Naive B cell (primary cell): ENCODE measurements around the gene LYVE1. TPM values are rescaled to one million over a fixed set of nuclear protein-coding genes. Genes with fewer than 3 reads are reported as not detected.

Experiments
- ATAC-seq, 2 donors: fragments of 150-1000 bp; cut with Tn5 transposase; 2 replicates each; pipeline ENCODE4 v1.10.0; 2021; ENCODE audit warnings: low read depth in 2 of 2, mild to moderate bottlenecking in 2 of 2, moderate library complexity in 2 of 2
- DNase-seq: peaks from one replicate; pipeline ENCODE4 v3.0.0; 2022
- H3K27ac Mint-ChIP-seq, 6 donors: one replicate each; pipeline ENCODE4 v1.8.0; 2020 to 2022; ENCODE audit warnings: mild to moderate bottlenecking in 6 of 6, mixed read lengths in 6 of 6, moderate library complexity in 5 of 6, inconsistent platforms in 2 of 6
- H3K27me3 Mint-ChIP-seq, 3 donors: one replicate each; pipeline ENCODE4 v1.8.0; 2021 to 2022; ENCODE audit warnings: mixed read lengths in 3 of 3, mild to moderate bottlenecking in 1 of 3
- H3K36me3 Mint-ChIP-seq, 2 donors: one replicate each; pipeline ENCODE4 v1.8.0; 2020 to 2022; ENCODE audit warnings: mixed read lengths in 2 of 2, inconsistent platforms in 1 of 2, mild to moderate bottlenecking in 1 of 2
- H3K4me1 Mint-ChIP-seq, 3 donors: one replicate each; pipeline ENCODE4 v1.8.0; 2020 to 2022; ENCODE audit warnings: mixed read lengths in 3 of 3, inconsistent platforms in 1 of 3, mild to moderate bottlenecking in 1 of 3, moderate library complexity in 1 of 3
- H3K4me3 Mint-ChIP-seq, 8 donors: one replicate each; pipeline ENCODE4 v1.8.0; 2020 to 2022; ENCODE audit warnings: mild to moderate bottlenecking in 8 of 8, mixed read lengths in 8 of 8, moderate library complexity in 8 of 8, inconsistent platforms in 2 of 8
- H3K9me3 Mint-ChIP-seq, 7 donors: one replicate each; pipeline ENCODE4 v1.8.0; 2020 to 2022; ENCODE audit warnings: mixed read lengths in 7 of 7, mild to moderate bottlenecking in 5 of 7, inconsistent platforms in 2 of 7, moderate library complexity in 1 of 7
- polyA plus RNA-seq, 6 donors: library from polyadenylated mRNA; unstranded; fragments of 300-500 nt; fragmentation: Illumina TruSeq; gene quantifications; one replicate each; pipeline ENCODE4 v1.2.3, GENCODE V29; 2021; ENCODE audit warnings: low read depth in 6 of 6

Gene LYVE1
- polyA plus RNA-seq, 6 donors from 2014 or later: 0.08 to 0.38 (median 0.29) TPM; not detected in 1

GRCh38 chr11:10529279-10529678 is 39.2 kb downstream of the LYVE1 start:
- Mint-ChIP-seq H3K27ac (peak overlapping the region in 2 of 6 donors; percentile 29 to 34), H3K36me3 (peaks cover 54% of the 10 kb centered on the region in 2 donors)

DNA sequence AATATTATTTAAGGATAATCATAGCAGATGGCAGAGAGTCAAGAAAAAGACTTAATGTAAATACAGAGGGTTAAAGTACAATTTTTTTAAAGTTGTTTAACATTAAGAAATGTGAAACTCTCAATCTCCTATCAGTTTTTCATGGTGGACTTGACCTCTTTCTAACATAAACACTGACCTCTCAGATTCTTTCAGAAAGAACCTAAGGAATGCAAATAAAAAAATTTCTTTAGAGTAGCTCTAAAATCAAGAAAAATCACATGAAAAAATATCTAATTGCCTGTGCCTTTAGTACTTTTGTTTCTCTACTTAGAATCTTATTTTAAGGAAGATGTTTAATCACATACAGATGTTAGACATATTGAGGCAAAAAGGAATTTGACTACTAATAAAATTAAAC is 40.3 kb downstream of the LYVE1 start:
- ATAC-seq: no peak
- Mint-ChIP-seq H3K4me1 (peaks cover 9 to 33% (median 20%) of the 10 kb centered on the region in 3 donors), H3K9me3 (no peaks in the 10 kb centered on the region), H3K27me3 (no peaks in the 10 kb centered on the region), H3K4me3 (no peak overlapping the region), H3K36me3 (peaks cover 44 to 48% of the 10 kb centered on the region in 2 donors), H3K27ac (peak overlapping the region in 1 of 6 donors; percentile 41)
- DNase-seq: no peak

More at GRCh38 chr11:10529279-10529678, 39.2 kb downstream of the LYVE1 start:
- Mint-ChIP-seq H3K4me3 (no peak overlapping the region), H3K4me1 (peaks cover 17 to 36% (median 25%) of the 10 kb centered on the region in 3 donors), H3K9me3 (no peaks in the 10 kb centered on the region), H3K27me3 (no peaks in the 10 kb centered on the region)
- ATAC-seq: no peak
- DNase-seq: no peak

DNA sequence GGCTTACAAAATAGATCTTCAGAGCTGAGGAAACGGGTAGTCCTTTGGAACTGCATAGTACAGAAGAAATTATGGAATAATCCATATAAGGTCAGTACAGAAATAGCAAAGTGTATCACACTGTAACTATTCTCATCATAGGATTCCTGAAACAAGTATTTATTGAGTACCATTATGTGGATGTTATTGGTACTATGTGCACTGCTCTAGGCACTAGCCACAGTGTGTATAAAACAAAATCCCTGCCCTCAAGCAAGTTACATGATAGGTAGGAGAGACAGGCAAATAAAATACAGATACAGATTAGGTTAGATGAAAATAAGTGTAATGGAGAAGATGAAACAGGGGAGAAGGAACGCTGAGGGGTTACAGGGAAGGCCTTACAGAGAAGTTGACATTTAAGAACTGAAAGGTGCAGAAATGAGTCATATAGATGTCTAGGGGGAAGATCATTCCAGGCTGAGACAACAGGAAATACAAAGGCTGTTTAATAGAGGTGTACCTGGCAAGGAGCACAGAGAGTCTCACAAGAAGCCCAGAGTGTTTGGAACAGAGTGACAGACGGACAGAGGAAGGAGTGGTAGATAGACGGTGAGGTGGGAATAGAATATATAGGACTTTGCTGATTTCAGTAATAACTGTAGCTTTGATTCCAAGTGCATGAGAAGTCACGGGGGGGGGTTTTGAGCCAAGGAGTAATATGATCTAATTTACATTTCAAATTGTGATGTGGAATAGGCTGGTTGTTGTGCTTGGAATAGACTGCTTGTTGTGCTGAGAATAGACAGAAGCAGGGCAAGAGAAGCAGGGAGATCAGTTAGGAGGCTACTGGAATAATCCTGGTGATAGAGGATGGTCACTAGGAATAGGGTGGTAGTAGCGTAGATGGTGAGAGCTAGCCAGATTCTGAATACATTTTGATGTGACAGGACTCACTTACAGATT is 41.2 kb downstream of the LYVE1 start:
- DNase-seq (no peak), ATAC-seq (no peak)
- peaks cover 10 to 26% (median 17%) of the 10 kb centered on the region in 3 donors for H3K4me1 Mint-ChIP-seq
- H3K27me3 Mint-ChIP-seq: no peaks in the 10 kb centered on the region
- no peak overlapping the region for H3K4me3 Mint-ChIP-seq
- peak overlapping the region; percentile 14 to 66 (median 35) for H3K27ac Mint-ChIP-seq
- H3K36me3 Mint-ChIP-seq: peaks cover 37 to 49% of the 10 kb centered on the region in 2 donors
- no peaks in the 10 kb centered on the region for H3K9me3 Mint-ChIP-seq

- Mint-ChIP-seq H3K4me1 (peaks cover 12 to 34% (median 23%) of the 10 kb centered on the region in 3 donors), H3K9me3 (no peaks in the 10 kb centered on the region), H3K27me3 (no peaks in the 10 kb centered on the region), H3K27ac (peak overlapping the region in 2 of 6 donors; percentile 38 to 44), H3K4me3 (no peak overlapping the region), H3K36me3 (peaks cover 40 to 46% of the 10 kb centered on the region in 2 donors)
- DNase-seq (no peak), ATAC-seq (no peak)
Observed at GRCh38 chr11:10524471-10524870, 44.0 kb downstream of the LYVE1 start.

GRCh38 chr11:10522921-10523320 is 45.5 kb downstream of the LYVE1 start:
- DNase-seq: no peak
- Mint-ChIP-seq H3K27me3 (no peaks in the 10 kb centered on the region), H3K4me3 (no peak overlapping the region), H3K4me1 (peaks cover 16 to 34% (median 18%) of the 10 kb centered on the region in 3 donors), H3K9me3 (no peaks in the 10 kb centered on the region), H3K27ac (no peak overlapping the region), H3K36me3 (peaks cover 32 to 46% of the 10 kb centered on the region in 2 donors)
- no peak for ATAC-seq

GRCh38 chr11:10522276-10522675 is 46.2 kb downstream of the LYVE1 start:
- Mint-ChIP-seq H3K9me3 (no peaks in the 10 kb centered on the region), H3K36me3 (peaks cover 26 to 42% of the 10 kb centered on the region in 2 donors), H3K4me1 (peaks cover 14 to 33% (median 15%) of the 10 kb centered on the region in 3 donors), H3K4me3 (no peak overlapping the region), H3K27ac (peak overlapping the region; percentile 1 to 81 (median 46)), H3K27me3 (no peaks in the 10 kb centered on the region)
- DNase-seq (no peak), ATAC-seq (no peak)

DNA sequence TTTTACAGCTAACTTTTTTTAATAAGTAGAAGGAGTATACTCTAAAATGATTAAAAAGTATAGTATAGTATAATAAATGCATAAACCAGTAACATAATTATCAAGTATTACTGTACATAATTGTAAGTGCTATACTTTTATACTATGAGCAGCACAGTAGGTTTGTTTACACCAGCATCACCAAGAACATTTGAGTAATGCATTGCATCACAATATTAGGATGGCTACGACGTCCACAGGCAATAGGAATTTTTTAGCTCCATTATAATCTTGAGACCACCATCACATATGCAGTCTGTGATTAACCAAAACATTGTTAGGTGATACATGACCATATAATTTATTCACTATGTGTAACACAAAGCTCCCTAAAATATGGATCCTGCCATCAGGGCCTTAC is 47.9 kb downstream of the LYVE1 start:
- Mint-ChIP-seq H3K27me3 (no peaks in the 10 kb centered on the region), H3K4me1 (peaks cover 6 to 23% (median 23%) of the 10 kb centered on the region in 3 donors), H3K36me3 (peaks cover 12 to 30% of the 10 kb centered on the region in 2 donors), H3K4me3 (no peak overlapping the region), H3K9me3 (no peaks in the 10 kb centered on the region), H3K27ac (peak overlapping the region in 2 of 6 donors; percentile 18 to 28)
- DNase-seq (no peak), ATAC-seq (no peak)

DNA sequence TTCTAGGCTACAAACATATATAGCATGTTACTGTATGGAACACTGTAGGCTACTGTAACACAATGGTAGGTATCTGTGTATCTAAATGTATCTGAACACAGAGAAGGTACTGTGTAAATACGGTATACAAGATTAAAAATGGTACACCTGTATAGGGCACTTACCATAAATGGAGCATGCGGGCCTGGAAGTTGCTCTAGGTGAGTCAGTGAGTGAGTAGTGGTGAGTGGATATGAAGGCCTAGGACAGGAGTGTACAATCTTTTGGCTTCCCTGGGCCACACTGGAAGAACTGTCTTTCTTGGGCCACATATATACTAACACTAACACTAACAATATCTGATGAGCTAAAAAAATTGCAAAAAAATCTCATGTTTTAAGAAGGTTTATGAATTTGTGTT is 48.8 kb downstream of the LYVE1 start:
- DNase-seq (no peak), ATAC-seq (no peak)
- Mint-ChIP-seq H3K36me3 (peaks cover 12 to 23% of the 10 kb centered on the region in 2 donors), H3K27ac (peak overlapping the region in 3 of 6 donors; percentile 10 to 72 (median 20)), H3K4me1 (peaks cover 9 to 30% (median 30%) of the 10 kb centered on the region in 3 donors), H3K9me3 (no peaks in the 10 kb centered on the region), H3K27me3 (no peaks in the 10 kb centered on the region), H3K4me3 (no peak overlapping the region)

- Mint-ChIP-seq H3K9me3 (no peaks in the 10 kb centered on the region), H3K27ac (peak overlapping the region in 3 of 6 donors; percentile 20 to 33 (median 30))
Observed at GRCh38 chr11:10518891-10519290, 49.6 kb downstream of the LYVE1 start.

GRCh38 chr11:10518123-10518522 is 50.3 kb downstream of the LYVE1 start:
- Mint-ChIP-seq H3K9me3 (no peaks in the 10 kb centered on the region), H3K4me1 (peaks cover 13 to 35% (median 32%) of the 10 kb centered on the region in 3 donors), H3K36me3 (peaks cover 12 to 20% of the 10 kb centered on the region in 2 donors), H3K27me3 (no peaks in the 10 kb centered on the region), H3K27ac (peak overlapping the region in 2 of 6 donors; percentile 28 to 55), H3K4me3 (no peak overlapping the region)
- DNase-seq (no peak), ATAC-seq (no peak)

More at GRCh38 chr11:10518891-10519290, 49.6 kb downstream of the LYVE1 start:
- peaks cover 13 to 38% (median 35%) of the 10 kb centered on the region in 3 donors for H3K4me1 Mint-ChIP-seq
- ATAC-seq (no peak), DNase-seq (no peak)
- no peak overlapping the region for H3K4me3 Mint-ChIP-seq
- no peaks in the 10 kb centered on the region for H3K27me3 Mint-ChIP-seq
- peaks cover 12 to 20% of the 10 kb centered on the region in 2 donors for H3K36me3 Mint-ChIP-seq

DNA sequence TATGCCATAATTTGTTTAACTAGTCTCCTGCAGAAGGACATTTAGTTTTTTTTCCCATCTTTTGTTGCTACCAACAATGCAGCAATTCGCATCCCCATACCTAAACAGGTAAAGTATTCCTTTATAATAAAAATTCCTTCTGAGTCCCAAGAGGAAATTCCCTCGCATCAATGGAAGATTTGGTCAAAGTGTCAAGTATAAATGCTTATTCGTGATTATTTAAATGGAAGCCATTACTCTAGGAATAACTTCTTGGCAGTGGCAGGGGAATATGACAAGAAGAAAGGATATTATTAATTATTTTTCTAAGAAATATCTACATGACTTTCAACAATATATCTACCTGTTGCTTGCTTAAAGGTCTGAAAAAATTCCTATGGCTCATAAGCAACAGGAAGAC is 53.0 kb downstream of the LYVE1 start:
- H3K9me3 Mint-ChIP-seq: no peaks in the 10 kb centered on the region
- H3K4me1 Mint-ChIP-seq: peaks cover 7 to 30% (median 23%) of the 10 kb centered on the region in 3 donors
- H3K27ac Mint-ChIP-seq: peak overlapping the region in 1 of 6 donors; percentile 23
- DNase-seq (no peak), ATAC-seq (no peak)
- no peaks in the 10 kb centered on the region for H3K27me3 Mint-ChIP-seq
- H3K4me3 Mint-ChIP-seq: no peak overlapping the region
- peaks cover 0 to 20% of the 10 kb centered on the region in 2 donors for H3K36me3 Mint-ChIP-seq

DNA sequence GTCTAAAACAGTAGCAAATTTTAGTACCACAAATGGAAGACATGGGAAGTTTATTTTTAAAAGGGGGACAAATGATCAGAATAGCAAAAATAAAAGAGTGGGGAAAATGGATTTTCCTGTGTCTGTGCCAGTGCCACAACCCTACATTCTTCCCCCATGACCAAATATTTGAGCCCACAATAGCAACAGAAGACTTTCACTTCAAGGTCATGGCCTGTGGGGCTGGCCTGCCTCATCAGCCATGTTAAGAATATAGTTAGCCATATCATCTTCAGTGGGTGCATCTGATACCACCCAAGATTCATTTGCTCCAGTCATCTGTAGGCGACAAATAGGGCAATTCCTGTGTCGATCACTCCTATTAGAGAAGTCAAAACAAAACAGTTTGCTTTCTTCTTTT is 53.8 kb downstream of the LYVE1 start:
- Mint-ChIP-seq H3K4me3 (no peak overlapping the region), H3K9me3 (no peaks in the 10 kb centered on the region), H3K27ac (peak overlapping the region in 4 of 6 donors; percentile 21 to 92 (median 71)), H3K4me1 (peaks cover 7 to 30% (median 23%) of the 10 kb centered on the region in 3 donors), H3K27me3 (no peaks in the 10 kb centered on the region), H3K36me3 (peaks cover 0 to 20% of the 10 kb centered on the region in 2 donors)
- no peak for DNase-seq
- ATAC-seq: no peak

DNA sequence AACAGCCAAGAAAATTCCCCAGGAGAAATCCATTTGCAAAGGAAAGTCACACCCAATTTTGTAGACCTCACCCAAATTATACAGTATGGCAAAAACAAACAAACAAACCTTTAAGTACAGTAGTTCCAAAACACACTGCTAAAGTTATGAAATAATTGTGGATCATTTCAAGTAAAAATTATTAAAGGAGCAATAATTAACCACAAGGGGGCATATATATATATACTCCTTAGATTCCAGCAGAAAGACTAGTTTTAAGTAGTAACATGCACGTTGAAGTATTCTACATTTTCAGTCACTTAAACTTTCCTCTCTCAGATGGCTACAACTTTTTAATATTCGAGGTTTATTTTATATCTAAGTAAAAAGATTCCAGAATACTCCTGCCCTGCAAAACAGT is 54.3 kb downstream of the LYVE1 start:
- Mint-ChIP-seq H3K27me3 (no peaks in the 10 kb centered on the region), H3K4me3 (no peak overlapping the region), H3K36me3 (peaks cover 0 to 17% of the 10 kb centered on the region in 2 donors), H3K9me3 (no peaks in the 10 kb centered on the region), H3K4me1 (peaks cover 7 to 30% (median 23%) of the 10 kb centered on the region in 3 donors), H3K27ac (peak overlapping the region in 4 of 6 donors; percentile 6 to 92 (median 63))
- no peak for ATAC-seq
- DNase-seq: no peak
